ENCODE results near the gene CRTC2. TPM values are rescaled to one million over a fixed set of nuclear protein-coding genes. Genes with fewer than 3 reads are reported as not detected.

CRTC2 gene
- total and polyA plus RNA-seq, 2 donors (not counting 1 experiment from before 2014, with no cell fraction given): 2.6 to 7.1 TPM

DNA sequence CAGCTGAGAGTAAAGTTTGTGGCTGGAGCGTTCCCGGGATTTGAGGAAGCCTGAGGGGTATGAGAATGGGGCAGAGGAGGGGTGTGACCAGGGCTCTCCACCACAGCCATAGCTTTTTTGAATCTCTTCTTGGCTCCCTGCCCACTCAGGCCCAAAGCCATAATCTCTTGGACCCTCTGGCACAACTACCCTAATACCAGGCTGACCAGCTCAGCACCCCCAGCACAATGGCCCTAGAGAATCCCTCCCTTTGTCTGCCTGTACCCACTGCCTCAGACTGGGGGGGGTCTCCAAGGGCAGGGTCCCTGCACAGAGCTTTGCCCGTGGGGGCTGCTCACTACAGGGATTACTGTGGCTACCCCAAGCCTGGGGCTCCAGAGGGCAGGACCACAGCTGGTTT lies 19.4 kb downstream of the CRTC2 start:
- no peaks in the 10 kb centered on the region for H3K9me3 ChIP-seq (ENCODE audit: control insufficient read depth, insufficient read depth, low read depth, low read length)
- no peak for DNase-seq (ENCODE audit: low read depth in 2 of 2)
- no peak overlapping the region for H3K9ac ChIP-seq (ENCODE audit: insufficient read depth, low read length)
- H3K4me3 ChIP-seq (replicated peaks in 1 of 4; ENCODE audit: control extremely low read depth in 1 of 4, insufficient read depth in 1 of 4, low read depth in 3 of 4, low read length in 4 of 4): no peak overlapping the region
- H3K79me2 ChIP-seq (ENCODE audit: control insufficient read depth, insufficient read depth, low read length): no peaks in the 10 kb centered on the region
- no peaks in the 10 kb centered on the region for H3K27me3 ChIP-seq (ENCODE audit: control insufficient read depth, insufficient read depth, low read length)
- TF ChIP-seq, protein P1, sequence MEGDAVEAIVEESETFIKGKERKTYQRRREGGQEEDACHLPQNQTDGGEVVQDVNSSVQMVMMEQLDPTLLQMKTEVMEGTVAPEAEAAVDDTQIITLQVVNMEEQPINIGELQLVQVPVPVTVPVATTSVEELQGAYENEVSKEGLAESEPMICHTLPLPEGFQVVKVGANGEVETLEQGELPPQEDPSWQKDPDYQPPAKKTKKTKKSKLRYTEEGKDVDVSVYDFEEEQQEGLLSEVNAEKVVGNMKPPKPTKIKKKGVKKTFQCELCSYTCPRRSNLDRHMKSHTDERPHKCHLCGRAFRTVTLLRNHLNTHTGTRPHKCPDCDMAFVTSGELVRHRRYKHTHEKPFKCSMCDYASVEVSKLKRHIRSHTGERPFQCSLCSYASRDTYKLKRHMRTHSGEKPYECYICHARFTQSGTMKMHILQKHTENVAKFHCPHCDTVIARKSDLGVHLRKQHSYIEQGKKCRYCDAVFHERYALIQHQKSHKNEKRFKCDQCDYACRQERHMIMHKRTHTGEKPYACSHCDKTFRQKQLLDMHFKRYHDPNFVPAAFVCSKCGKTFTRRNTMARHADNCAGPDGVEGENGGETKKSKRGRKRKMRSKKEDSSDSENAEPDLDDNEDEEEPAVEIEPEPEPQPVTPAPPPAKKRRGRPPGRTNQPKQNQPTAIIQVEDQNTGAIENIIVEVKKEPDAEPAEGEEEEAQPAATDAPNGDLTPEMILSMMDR (conservative IDR thresholded peaks at IDR 0.05 in 1 of 2, IDR thresholded peaks at IDR 0.05 in 1 of 2; ENCODE audit: low read depth in 1 of 2, low read length in 2 of 2): no peak
- TF ChIP-seq EZH2 (IDR thresholded peaks at IDR 0.05; ENCODE audit: low read length, missing control alignments): no peak
- H3K4me2 ChIP-seq (ENCODE audit: extremely low read depth, insufficient read depth, low read length): no peak overlapping the region
- no peak overlapping the region for H2AFZ ChIP-seq (ENCODE audit: low read length)
- H3K27ac ChIP-seq (ENCODE audit: insufficient read depth, low read length): no peak overlapping the region
- no peaks in the 10 kb centered on the region for H4K20me1 ChIP-seq (ENCODE audit: control insufficient read depth, extremely low read depth, insufficient read depth, low read length)
- H3K4me1 ChIP-seq (ENCODE audit: control insufficient read depth, extremely low read depth, insufficient read depth, low read length): no peaks in the 10 kb centered on the region
- peaks cover 28% of the 10 kb centered on the region for H3K36me3 ChIP-seq (ENCODE audit: control insufficient read depth, insufficient read depth, low read length)

DNA sequence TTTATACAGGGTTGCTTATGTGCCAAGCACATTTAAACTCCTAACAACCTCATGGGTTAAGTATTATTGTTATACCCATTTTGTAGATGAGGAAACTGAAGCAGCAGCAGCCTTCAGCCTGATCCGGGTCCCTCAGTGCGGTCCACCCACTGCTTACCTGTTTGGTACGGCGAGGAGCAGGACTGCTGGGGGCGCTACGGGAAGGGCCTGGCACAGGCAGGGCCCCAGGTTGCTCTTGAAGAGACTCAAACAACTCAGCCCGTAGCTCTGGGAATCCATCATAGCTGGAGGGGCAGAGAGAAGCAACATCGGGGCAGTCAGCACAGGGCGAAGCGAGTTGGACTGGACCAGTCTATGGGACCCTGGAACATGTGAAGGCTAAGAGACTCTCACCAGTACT lies 21.1 kb downstream of the CRTC2 start:
- no peak overlapping the region for H3K4me2 ChIP-seq (ENCODE audit: extremely low read depth, insufficient read depth, low read length)
- no peaks in the 10 kb centered on the region for H4K20me1 ChIP-seq (ENCODE audit: control insufficient read depth, extremely low read depth, insufficient read depth, low read length)
- H3K27ac ChIP-seq (ENCODE audit: insufficient read depth, low read length): no peak overlapping the region
- TF ChIP-seq EZH2 (IDR thresholded peaks at IDR 0.05; ENCODE audit: low read length, missing control alignments): no peak
- H3K9ac ChIP-seq (ENCODE audit: insufficient read depth, low read length): no peak overlapping the region
- H3K36me3 ChIP-seq (ENCODE audit: control insufficient read depth, insufficient read depth, low read length): peaks cover 27% of the 10 kb centered on the region
- H2AFZ ChIP-seq (ENCODE audit: low read length): no peak overlapping the region
- H3K27me3 ChIP-seq (ENCODE audit: control insufficient read depth, insufficient read depth, low read length): no peaks in the 10 kb centered on the region
- H3K79me2 ChIP-seq (ENCODE audit: control insufficient read depth, insufficient read depth, low read length): no peaks in the 10 kb centered on the region
- no peak for DNase-seq (ENCODE audit: low read depth in 2 of 2)
- no peaks in the 10 kb centered on the region for H3K4me1 ChIP-seq (ENCODE audit: control insufficient read depth, extremely low read depth, insufficient read depth, low read length)
- H3K9me3 ChIP-seq (ENCODE audit: control insufficient read depth, insufficient read depth, low read depth, low read length): no peaks in the 10 kb centered on the region
- no peak overlapping the region for H3K4me3 ChIP-seq (replicated peaks in 1 of 4; ENCODE audit: control extremely low read depth in 1 of 4, insufficient read depth in 1 of 4, low read depth in 3 of 4, low read length in 4 of 4)

DNA sequence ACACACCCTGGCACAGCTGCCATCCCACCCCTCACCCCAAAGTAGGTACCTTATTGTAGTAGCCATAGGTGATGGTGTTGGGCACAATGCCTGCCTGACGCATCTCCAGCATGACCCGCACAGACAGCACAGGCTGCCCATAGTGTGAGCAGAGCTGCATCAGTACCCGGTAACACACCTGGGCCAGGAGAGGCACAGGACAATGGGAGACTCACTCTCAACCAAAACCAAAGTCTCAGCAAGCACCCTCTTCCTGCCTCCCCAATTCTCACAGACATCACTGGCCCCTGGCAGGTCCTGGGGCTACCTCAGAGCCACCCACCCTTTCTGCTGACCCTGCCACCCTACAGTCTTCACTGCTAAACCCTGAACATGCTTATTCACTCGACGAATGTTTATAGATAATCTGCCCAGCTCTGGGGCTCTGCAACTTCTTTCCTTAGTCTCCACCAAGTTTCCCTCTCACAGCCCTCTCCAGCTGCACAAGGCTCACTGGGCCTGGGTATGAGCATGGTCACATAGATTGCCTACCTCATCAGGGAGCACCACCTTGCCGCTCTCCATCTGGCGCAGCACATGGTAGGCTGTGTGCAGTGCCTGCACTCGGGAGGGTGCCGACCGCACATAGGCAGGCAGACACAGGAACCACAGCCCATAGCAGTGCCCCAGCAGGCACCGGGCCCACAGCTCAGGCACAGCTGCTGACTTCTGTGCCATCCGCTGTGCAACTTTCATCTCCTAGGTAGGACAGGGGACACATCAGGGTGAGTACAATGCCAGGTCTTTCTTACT lies 22.2 kb downstream of the CRTC2 start:
- Histone ChIP-seq H2AFZ (ENCODE audit: low read length) (no peak overlapping the region), H3K9me3 (ENCODE audit: control insufficient read depth, insufficient read depth, low read depth, low read length) (no peaks in the 10 kb centered on the region), H3K4me2 (ENCODE audit: extremely low read depth, insufficient read depth, low read length) (no peak overlapping the region), H3K79me2 (ENCODE audit: control insufficient read depth, insufficient read depth, low read length) (no peaks in the 10 kb centered on the region), H3K27ac (ENCODE audit: insufficient read depth, low read length) (no peak overlapping the region), H4K20me1 (ENCODE audit: control insufficient read depth, extremely low read depth, insufficient read depth, low read length) (no peaks in the 10 kb centered on the region), H3K4me1 (ENCODE audit: control insufficient read depth, extremely low read depth, insufficient read depth, low read length) (no peaks in the 10 kb centered on the region), H3K27me3 (ENCODE audit: control insufficient read depth, insufficient read depth, low read length) (no peaks in the 10 kb centered on the region), H3K36me3 (ENCODE audit: control insufficient read depth, insufficient read depth, low read length) (peaks cover 26% of the 10 kb centered on the region), H3K4me3 (replicated peaks in 1 of 4; ENCODE audit: control extremely low read depth in 1 of 4, insufficient read depth in 1 of 4, low read depth in 3 of 4, low read length in 4 of 4) (no peak overlapping the region), H3K9ac (ENCODE audit: insufficient read depth, low read length) (no peak overlapping the region)
- TF ChIP-seq, protein P1 (conservative IDR thresholded peaks at IDR 0.05 in 1 of 2, IDR thresholded peaks at IDR 0.05 in 1 of 2; ENCODE audit: low read depth in 1 of 2, low read length in 2 of 2): no peak
- no peak for TF ChIP-seq EZH2 (IDR thresholded peaks at IDR 0.05; ENCODE audit: low read length, missing control alignments)
- no peak for DNase-seq (ENCODE audit: low read depth in 2 of 2)

All from fibroblast of lung (primary cell).